Stimulated activated CD4-positive, alpha-beta T cell treated with anti-CD3 and anti-CD28 coated beads, Interleukin-4, amount 100 ng/mL, for 4 hours (primary cell): ENCODE results near the gene APOM.
A peak's percentile ranks its signal among the peaks of the same experiment; 100 is the strongest.

Experiments used
- DNase-seq, 2 experiments: peaks; one replicate each; pipeline ENCODE4 v3.0.0-alpha.2; 2020

Gene APOM

GRCh38 chr6:31658983-31659648, 3.4 kb downstream of the APOM start:
- no peak for DNase-seq

- no peak for DNase-seq
These were observed 4.1 kb downstream of the APOM start for GRCh38 chr6:31659649-31660380.

GRCh38 chr6:31660381-31661261, 4.9 kb downstream of the APOM start, which contains the start of gene C6orf47:
Gene C6orf47 (minus strand): TSS chr6:31660778. CDS start chr6:31659947, 831 bp downstream.
- peak; percentile 72 to 73 for DNase-seq

- no peak for DNase-seq
These were observed 5.8 kb downstream of the APOM start for GRCh38 chr6:31661262-31662123.

- no peak for DNase-seq
These were observed 6.5 kb downstream of the APOM start for GRCh38 chr6:31662124-31662723.

GRCh38 chr6:31663126-31663960, 7.6 kb downstream of the APOM start:
- no peak for DNase-seq

GRCh38 chr6:31663961-31664789, 8.5 kb downstream of the APOM start:
- DNase-seq, result no peak

- peak; percentile 79 to 87 for DNase-seq
These were observed 9.3 kb downstream of the APOM start, which contains the start of gene GPANK1 for GRCh38 chr6:31664790-31665500. Gene GPANK1 (minus strand): TSS chr6:31664997. CDS start chr6:31664478, 519 bp downstream.

GRCh38 chr6:31665501-31666336, 10.0 kb downstream of the APOM start, which contains the start of gene CSNK2B:
Gene CSNK2B (plus strand): TSS chr6:31666080. CDS start chr6:31666832, 752 bp downstream.
- peak; percentile 94 to 98 for DNase-seq

GRCh38 chr6:31666337-31666965, 10.8 kb downstream of the APOM start:
- DNase-seq, result no peak

GRCh38 chr6:31669676-31670075, 14.0 kb downstream of the APOM start, which contains the start of gene LY6G5B:
Gene LY6G5B (plus strand): TSS chr6:31669976. CDS start chr6:31670951, 975 bp downstream.
- no peak for DNase-seq

- no peak for DNase-seq
These were observed 20.7 kb downstream of the APOM start for GRCh38 chr6:31676322-31676903.

- no peak for DNase-seq
These were observed 21.2 kb downstream of the APOM start for GRCh38 chr6:31676904-31677303.

- no peak for DNase-seq
These were observed 22.3 kb downstream of the APOM start for GRCh38 chr6:31677955-31678354.

- DNase-seq, result peak; percentile 56 to 58
These were observed 24.8 kb downstream of the APOM start, which contains the start of gene LY6G5C for GRCh38 chr6:31680226-31681134. Gene LY6G5C (minus strand): TSS chr6:31681067. CDS start chr6:31680373, 694 bp downstream.
